B cell (primary cell): ENCODE measurements around the gene INAFM2.

Source experiments
- CTCF ChIP-seq: fragments of 200-600 bp; IDR thresholded peaks from one replicate; pipeline ENCODE4 v1.8.0; 2022; ENCODE audit warnings: antibody characterized with exemption, mild to moderate bottlenecking
- EZH2 ChIP-seq: IDR thresholded peaks from 2 replicates; pipeline ENCODE4 v1.6.1; 2012; ENCODE audit warnings: borderline replicate concordance, low read depth, mild to moderate bottlenecking, moderate library complexity, low read length; ENCODE audit not compliant: insufficient read depth, poor library complexity, severe bottlenecking

DNA sequence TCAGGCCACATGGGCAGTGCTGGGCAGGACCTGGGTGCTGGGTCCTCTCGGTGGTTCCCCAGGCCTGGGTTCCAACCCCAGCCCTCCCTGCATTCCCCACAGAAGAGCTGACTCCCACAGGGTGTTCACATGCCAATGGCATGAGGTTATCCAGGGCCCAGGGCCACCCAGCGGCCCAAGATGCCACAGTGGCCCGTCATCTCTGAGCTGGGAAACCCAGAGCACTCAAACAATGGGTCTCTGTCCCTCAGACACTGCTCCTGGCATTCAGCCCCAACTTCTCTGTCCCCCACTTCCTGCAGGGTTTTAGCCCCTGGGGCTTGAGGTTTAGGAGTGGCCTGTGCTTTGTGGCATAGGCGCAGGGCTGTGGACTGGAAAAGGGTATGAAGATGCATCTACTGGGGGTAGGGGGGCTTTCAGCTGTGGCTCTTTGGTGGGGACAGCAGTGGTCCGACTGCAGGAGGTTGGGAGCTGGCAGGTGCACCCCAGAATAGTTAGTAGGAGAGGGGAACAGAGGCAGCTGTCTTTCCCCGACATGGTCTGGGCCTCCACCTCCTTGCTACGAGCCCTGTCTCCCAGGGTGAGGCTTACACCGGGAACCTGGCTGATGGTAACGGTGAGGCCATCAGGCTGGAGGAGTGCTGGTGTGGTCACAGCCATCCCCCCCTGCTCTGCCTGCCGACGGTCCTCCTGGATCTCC lies 15.6 kb downstream of the INAFM2 start:
- no peak for TF ChIP-seq CTCF
- no peak for TF ChIP-seq EZH2
